Spleen (tissue), 7 donors: Measurements from ENCODE around the gene EPC2.

Experiments used
- CTCF ChIP-seq, 11 experiments: fragments of 200-600 bp in 7 of 11; fragments of 450-650 bp in 4 of 11; sonication (generic) in 4 of 11; IDR thresholded peaks in 8 of 11; conservative IDR thresholded peaks in 3 of 11; 1 replicate in 7 of 11; 2 replicates in 4 of 11; pipeline versions ENCODE4 v1.4.0 to v1.8.0; 2016 to 2021; ENCODE audit warnings: antibody characterized with exemption in 11 of 11, inconsistent platforms in 4 of 11, mild to moderate bottlenecking in 1 of 11
- POLR2A ChIP-seq, 3 donors: fragments of 450-650 bp; IDR thresholded peaks; one replicate each; pipeline ENCODE4 v1.5.1; 2017; ENCODE audit warnings: antibody characterized with exemption in 3 of 3, mild to moderate bottlenecking in 1 of 3
- POLR2AphosphoS5 ChIP-seq, 3 donors: sonication (generic); formaldehyde crosslinking; IDR thresholded peaks; one replicate each; pipeline ENCODE4 v1.5.1; 2017; ENCODE audit warnings: antibody characterized with exemption in 3 of 3
- donor health status: DM: no; HTN: no; CAD: no; lungs with moderate emphysema.
- donor health status: DM: no; HTN: no; CAD: no.
- donor health status: DM: no; HTN: no; CAD: no.

GRCh38 chr2:148794558-148794957 is 150.0 kb downstream of the EPC2 start:
- TF ChIP-seq CTCF (IDR thresholded peaks at IDR 0.05 in 8 of 11, conservative IDR thresholded peaks at IDR 0.05 in 3 of 11) (no peak), POLR2AphosphoS5 (IDR thresholded peaks at IDR 0.05) (no peak), POLR2A (IDR thresholded peaks at IDR 0.05) (no peak)
